ENCODE measurements around the gene EBNA1BP2.

DNA sequence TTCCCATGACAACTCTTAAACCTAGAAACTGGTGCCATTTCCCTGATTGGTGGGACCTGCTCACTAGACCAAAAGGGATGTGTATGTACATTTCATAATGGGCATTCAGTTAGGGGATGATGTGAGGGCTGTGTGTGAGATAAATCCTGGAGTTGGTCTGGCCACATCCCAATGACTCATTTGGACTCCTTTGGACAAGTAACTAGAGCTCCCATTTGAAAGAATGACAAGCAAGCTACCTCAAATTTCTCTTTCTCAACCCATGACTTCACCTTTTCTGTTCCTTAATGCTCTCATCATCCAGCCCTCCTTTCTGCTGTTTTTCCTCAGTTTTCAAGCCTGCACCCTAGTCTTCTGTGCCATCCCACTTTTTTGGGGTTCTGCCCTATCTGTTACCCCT is 27.9 kb downstream of the EBNA1BP2 start:
- TF ChIP-seq, protein P1, sequence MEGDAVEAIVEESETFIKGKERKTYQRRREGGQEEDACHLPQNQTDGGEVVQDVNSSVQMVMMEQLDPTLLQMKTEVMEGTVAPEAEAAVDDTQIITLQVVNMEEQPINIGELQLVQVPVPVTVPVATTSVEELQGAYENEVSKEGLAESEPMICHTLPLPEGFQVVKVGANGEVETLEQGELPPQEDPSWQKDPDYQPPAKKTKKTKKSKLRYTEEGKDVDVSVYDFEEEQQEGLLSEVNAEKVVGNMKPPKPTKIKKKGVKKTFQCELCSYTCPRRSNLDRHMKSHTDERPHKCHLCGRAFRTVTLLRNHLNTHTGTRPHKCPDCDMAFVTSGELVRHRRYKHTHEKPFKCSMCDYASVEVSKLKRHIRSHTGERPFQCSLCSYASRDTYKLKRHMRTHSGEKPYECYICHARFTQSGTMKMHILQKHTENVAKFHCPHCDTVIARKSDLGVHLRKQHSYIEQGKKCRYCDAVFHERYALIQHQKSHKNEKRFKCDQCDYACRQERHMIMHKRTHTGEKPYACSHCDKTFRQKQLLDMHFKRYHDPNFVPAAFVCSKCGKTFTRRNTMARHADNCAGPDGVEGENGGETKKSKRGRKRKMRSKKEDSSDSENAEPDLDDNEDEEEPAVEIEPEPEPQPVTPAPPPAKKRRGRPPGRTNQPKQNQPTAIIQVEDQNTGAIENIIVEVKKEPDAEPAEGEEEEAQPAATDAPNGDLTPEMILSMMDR (IDR thresholded peaks at IDR 0.05), result no peak
- no peak for TF ChIP-seq ZFX (IDR thresholded peaks at IDR 0.05; ENCODE audit: borderline replicate concordance)
